GM20000 (cell line): ENCODE data around the gene SPI1.

Experiments used
- DNase-seq: peaks from one replicate; pipeline ENCODE4 v3.0.0; 2012; ENCODE audit warnings: low spot score
- TF ChIP-seq, protein P1 (sequence below): IDR thresholded peaks from 2 replicates; pipeline ENCODE4 v1.5.1; 2012; ENCODE audit warnings: mild to moderate bottlenecking, control low read depth; ENCODE audit errors: extremely low read depth, missing control alignments

The SPI1 gene

DNA sequence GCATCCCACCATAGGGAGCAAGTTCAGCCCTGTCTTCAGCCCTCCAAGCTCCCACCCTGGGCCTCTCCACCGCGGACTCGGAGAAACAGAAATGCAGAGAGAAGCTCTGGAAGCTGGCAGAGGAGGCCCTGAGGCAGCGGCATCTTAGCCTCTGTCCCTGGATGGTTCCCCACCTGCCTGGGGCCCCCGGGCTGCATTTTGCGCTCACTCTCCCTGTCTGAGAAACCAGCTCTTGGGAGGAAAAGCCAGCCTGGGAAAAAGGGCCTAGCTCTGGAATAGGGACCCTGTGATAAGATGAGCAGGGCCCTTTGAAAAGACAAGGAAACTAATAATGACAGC, 12.0 kb upstream of the SPI1 start:
- DNase-seq = no peak
- TF ChIP-seq, protein P1, sequence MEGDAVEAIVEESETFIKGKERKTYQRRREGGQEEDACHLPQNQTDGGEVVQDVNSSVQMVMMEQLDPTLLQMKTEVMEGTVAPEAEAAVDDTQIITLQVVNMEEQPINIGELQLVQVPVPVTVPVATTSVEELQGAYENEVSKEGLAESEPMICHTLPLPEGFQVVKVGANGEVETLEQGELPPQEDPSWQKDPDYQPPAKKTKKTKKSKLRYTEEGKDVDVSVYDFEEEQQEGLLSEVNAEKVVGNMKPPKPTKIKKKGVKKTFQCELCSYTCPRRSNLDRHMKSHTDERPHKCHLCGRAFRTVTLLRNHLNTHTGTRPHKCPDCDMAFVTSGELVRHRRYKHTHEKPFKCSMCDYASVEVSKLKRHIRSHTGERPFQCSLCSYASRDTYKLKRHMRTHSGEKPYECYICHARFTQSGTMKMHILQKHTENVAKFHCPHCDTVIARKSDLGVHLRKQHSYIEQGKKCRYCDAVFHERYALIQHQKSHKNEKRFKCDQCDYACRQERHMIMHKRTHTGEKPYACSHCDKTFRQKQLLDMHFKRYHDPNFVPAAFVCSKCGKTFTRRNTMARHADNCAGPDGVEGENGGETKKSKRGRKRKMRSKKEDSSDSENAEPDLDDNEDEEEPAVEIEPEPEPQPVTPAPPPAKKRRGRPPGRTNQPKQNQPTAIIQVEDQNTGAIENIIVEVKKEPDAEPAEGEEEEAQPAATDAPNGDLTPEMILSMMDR = no peak

DNA sequence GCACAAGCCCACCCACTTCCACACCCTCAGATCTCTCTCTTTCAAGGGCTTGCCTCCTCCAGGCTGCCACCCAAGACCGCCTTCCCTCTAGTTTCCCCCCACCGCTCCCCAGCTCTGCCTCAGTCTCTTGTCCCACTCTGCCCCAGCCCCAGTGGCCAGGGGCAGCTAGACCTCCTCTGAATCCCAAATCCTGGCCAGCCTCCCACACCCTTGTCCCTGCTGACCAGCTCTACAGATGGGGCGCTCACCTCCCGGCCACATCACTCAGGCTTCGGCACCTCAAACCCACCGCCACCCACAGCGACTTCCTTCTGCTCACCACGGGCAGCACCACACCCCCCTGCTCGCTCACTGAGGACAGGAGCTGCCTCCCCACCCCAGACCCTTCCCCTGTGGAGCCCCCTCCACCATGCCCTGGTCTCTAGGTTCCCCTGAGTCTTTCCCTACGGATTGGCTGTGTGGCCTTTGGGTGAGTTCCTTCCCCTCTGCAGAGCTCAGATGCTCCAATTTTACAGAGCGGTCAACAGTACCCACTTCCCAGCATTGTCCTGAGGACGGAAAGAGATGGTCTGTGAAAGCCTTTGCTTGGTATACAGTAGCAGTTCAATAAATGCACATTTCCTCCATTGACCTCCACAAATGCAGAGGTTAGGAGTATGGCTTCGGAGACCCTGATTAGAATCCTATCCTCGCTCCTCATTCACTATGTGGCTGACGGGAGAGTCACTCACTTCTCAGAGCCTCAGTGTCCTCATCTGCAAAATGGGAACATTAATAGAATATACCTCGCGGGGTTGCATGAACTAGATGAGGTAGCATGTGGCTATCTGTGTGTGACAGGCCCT, 11.5 kb upstream of the SPI1 start:
- TF ChIP-seq, protein P1 = no peak
- DNase-seq = no peak

DNA sequence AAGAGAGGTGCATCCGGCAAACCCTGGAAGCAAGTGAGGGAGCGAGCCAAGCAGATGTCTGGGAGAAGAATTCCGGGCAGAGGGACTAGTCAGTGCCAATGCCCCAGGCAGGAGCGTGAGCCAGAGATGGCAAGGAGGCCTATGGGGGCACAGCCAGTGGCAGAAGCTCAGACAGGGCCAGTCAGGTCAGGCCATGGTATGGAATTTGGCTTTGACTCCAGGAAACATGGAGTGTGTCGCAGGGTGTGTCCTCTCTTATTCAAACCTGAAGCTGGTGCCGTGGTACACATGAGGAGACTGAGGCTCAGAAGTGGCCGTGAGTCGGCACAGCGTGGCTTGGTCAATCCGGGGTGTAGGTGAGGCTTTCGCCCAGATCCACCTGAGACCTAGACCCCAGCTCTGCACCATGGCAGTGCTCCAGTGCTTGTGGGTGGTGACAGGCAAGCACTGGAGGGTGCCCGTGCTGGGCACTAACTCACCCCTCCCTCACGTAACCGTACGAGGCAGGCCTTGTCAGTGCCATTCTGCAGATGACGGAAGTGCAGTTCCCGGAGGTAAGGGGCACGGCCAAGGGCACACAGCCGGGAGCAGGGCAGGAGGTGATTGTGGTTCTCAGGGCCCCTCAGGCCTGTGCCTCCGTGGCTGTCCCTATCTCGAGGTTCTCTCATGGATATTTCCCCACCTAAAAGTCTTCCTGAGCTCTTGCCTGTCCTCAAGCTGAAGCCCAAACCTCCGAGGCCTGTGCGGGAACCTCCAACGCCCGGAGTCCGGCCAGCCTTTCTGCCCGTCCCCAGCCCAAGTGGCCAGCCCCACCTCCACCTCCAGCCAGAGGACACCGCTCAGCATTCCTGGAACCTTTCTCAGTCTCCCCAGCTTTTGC, 10.6 kb upstream of the SPI1 start:
- no peak for DNase-seq
- TF ChIP-seq, protein P1 = no peak

DNA sequence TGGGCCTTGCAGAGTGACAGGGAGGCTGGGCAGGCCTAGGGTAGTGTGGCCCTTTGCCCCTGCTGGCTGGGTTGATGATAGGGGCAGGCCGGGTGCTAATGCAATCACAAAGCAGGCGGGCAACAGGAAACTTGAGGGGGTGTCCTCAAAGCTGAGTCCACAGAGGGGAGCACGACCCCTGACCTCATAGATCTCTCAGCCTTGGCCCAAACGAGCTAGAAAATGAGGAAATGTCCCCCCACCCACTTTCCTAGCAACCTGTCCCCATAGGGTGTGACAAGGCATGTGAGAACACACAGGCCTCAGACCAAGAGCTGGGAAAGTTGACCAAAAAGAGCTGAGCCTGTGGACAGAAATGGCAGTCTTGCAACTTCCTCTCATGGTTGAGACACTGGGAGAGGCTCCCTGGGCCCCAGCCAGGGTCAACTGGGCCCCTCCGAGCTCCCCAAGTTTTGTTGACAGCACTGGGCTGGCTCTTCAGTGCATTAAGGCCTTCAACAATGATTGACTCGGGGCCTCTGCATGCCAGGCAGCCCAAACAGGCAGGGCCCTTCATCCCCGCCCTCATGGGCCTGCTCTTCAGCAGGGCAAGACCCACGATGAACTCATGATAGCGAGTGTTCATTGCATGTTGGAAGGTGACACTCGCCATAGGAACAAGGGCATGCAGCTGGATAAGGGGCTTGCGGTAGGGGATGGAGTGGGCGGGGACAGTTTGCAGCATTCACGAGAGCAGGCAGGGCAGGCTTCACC, 9.8 kb upstream of the SPI1 start:
- TF ChIP-seq, protein P1 = no peak
- DNase-seq = no peak

DNA sequence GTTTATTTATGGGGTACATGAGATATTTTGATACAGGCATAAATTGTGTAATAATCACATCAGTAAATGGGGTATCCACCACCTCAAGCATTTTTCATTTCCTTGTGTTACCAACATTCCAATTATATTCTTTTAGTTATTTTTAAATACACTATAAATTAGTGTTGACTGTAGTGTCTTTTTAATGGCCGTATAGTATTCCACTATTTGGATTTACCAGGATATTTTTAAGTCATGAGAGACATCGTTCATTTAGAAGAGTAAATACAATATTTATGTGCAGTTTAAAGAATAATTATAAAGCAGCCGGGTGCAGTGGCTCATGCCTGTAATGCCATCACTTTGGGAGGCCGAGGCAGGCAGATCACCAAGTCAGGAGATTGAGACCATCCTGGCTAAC, 6.2 kb upstream of the SPI1 start:
- TF ChIP-seq, protein P1 = no peak
- DNase-seq = no peak

DNA sequence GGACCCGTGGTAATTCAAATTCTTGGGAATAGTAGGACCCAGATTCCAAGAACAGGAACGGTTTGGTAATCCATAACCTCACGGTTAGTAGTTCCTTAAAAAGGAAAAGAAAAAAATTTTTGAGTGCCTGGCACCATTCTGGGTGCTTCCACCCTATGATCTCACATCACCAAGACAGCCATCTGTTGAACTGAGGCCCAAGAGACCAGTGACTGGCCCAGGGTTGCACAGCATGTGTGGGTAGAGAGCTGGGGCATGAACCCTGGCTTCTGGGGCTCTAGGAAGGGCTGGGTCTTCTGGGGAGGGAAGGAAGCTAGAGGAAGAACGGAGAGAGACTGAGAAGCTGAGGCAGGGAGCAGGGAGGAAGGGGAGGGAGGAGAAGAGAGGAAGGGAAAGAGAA, 4.7 kb upstream of the SPI1 start:
- TF ChIP-seq, protein P1 = no peak
- DNase-seq = no peak
